Embryonic facial prominence (tissue), 1 donor: Measurements from ENCODE around the gene FCHSD2.
"Not testable (repeated sequence)": the region's sequence is repeated elsewhere in the genome, so short reads cannot be mapped to it uniquely, and the experiment has no call there.

ENCODE experiments used
- DNase-seq: peaks from one replicate; pipeline ENCODE4 v3.0.0-alpha.2; 2016; ENCODE audit errors: extremely low spot score

Gene FCHSD2

GRCh38 chr11:73123892-73124291, 18.2 kb downstream of the FCHSD2 start:
- not testable (repeated sequence) for DNase-seq

DNA sequence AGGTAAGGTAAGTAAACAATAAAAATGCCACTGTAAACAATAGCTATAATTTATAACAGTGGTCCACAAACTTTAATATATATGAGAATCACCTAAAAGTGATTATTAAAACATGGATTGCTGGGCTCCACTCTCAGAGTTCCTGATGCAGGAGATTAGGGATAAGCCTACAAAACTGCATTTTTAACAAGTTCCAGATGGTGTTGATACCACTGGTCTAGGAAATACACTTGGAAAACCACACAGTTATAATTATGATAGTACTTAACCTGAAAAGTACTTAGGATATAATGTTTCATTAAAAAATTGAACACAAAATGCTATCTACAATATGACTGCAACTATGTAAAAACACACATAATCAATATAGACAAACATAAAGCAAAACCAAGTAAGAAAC, 20.4 kb downstream of the FCHSD2 start:
- no peak for DNase-seq

DNA sequence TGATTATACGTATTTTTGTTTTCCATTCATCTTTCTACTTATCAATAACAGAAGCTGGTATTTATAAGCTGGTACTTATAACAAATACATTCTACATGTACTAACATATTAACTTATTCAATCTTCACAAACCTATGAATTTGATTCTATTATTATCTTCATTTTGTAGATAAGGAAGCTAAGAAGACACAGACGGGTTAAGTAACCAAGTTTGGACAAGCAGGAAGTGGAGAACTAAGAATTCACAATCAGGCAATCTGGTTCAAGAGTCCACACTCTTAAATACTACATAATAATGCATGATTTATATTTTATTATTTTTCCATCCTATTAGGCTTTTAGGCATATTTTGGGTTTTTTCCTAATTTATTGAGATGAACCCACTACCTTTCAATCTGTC, 25.0 kb downstream of the FCHSD2 start:
- no peak for DNase-seq

DNA sequence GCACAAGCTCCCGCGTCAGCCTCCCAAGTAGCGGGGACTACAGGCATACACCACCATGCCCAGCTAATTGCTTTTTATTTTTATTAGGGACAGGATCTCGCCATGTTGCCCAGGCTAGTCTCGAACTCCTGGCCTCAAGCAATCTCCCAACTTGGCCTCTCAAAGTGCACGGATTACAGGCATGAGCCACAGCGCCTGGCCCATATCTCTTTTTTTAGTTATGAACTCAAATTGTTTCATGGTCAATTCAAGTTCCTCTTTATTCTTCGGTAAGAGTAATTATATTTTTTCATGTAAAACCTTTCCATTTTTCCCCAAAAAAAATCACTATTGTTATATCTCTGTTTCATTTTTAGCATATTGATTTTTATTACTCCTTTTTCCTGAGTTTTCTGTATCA, 25.5 kb downstream of the FCHSD2 start:
- no peak for DNase-seq

- DNase-seq, result no peak
Measured at GRCh38 chr11:73114835-73115220, 27.3 kb downstream of the FCHSD2 start.

GRCh38 chr11:73114110-73114834, 27.8 kb downstream of the FCHSD2 start:
- DNase-seq, result no peak

DNA sequence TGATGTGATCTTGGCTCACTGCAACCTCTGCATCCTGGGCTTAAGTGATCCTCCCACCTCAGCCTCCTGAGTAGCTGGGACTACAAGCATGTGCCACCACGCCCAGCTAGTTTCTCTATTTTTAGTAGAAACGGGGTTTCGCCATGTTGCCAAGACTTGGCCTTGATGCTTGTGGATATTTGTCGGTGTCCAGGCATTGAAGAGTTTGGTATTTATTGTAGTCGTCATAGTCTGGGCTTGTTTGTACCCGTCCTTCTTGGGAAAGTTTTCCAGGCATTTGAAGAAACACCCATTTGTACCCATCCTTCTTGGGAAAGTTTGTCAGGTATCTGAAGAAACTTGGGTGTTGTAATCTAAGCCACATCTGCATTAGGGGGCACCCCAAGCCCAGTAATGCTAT, 28.7 kb downstream of the FCHSD2 start:
- DNase-seq, result no peak

DNA sequence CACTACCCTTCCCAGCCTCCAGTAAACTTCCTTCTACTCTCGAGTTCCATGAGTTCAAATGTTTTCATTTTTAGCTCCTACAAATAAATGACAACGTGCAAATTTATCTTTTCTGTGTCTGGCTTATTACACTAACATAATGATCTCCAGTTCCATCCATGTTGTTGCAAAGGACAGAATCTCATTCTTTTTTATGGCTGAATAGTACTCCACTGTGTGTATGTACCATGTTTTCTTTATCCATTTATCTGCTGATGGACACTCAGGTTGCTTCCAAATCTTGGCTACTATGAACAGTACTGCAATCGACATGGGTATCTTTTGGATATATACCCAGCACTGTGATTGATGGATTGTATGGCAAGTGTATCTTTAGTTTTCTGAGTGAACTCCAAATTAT, 34.5 kb downstream of the FCHSD2 start:
- DNase-seq, result no peak

DNA sequence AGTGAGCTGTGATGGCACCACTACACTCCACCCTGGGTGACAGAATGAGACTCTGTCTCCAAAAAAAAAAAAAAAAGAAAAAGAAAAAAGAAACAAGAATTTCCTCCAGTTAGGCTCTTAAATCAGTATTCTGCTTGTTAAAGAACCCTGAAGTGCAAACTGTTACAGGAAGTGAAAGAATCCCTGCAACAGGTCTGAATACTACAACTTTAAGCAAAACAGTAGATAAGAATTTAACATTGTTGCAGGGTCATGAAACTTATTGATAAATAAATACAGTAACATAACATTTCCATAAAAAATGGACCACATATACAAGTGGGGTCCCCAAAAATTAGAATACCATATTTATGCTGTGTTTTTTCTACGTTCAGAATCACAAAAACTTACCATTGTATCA, 35.8 kb downstream of the FCHSD2 start:
- DNase-seq, result no peak

DNA sequence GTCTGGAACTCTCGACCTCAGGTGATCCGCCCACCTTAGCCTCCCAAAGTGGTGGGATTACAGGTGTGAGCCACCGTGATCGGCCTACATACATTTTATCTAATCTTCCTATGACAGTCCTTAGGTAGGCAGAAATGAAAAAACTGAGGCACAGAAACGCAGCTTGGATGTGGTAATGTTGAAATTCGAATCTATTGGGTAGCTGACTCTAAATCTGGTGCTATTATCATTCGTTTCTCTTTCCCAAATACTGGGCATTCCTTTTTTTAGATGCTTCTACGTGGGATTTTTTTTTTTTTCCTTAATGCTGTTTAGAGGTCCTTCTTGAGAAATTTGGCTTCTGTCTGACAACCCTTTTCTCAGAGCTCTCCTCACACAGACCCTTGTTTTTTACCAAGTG, 41.5 kb downstream of the FCHSD2 start:
- DNase-seq, result no peak

GRCh38 chr11:73099512-73100266, 42.4 kb downstream of the FCHSD2 start:
- no peak for DNase-seq

DNA sequence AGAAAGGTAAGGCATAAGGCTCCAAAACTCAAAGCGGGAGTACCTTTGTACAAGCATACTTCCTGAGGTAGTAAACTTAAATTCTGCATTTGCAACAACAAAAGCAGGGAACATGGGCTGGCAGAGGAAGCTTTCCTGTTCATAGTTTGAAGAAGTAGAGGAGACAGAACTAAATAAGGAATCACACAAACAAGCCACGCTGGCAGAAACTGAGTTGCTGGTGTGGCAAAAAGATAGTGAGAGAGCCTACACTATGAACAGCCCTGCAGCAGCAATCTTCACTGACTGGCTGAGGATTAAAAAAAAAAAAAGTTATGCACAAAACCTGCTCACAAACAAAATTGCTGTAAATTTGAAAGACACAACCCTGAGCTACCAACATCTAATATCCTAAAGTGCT, 46.5 kb downstream of the FCHSD2 start:
- DNase-seq, result no peak

DNA sequence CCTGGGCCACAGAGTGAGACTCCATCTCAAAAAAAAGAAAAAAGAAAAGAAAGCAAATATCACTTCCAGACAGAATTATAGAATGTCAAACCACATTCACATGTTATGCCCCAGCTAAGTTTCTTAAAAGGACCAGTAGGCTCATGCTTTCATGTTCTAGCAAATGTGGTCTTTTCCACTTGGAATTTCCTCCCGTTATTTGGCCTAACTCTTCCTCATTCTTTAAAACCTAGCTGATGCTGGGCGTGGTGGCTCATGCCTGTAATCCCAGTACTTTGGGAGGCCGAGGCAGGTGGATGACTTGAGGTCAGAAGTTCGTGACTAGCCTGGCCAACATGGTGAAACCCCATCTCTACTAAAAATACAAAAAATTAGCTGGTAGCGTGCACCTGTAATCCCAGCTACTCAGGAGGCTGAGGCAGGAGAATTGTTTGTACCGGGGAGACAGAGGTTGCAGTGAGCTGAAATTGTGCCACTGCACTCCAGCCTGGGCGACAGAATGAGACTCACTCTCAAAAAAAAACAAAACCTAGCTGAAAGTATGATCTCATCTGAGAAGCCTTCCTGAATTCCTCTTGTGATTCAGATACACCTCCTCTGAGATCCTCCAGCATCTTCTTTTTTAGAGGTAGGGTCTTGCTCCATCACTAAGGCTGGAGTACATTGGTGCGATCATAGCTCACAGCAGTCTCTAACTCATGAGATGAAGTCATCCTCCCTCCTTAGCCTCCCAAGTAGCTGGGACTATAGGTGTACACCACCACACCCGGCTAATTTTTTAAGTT, 50.4 kb downstream of the FCHSD2 start:
- DNase-seq, result no peak

DNA sequence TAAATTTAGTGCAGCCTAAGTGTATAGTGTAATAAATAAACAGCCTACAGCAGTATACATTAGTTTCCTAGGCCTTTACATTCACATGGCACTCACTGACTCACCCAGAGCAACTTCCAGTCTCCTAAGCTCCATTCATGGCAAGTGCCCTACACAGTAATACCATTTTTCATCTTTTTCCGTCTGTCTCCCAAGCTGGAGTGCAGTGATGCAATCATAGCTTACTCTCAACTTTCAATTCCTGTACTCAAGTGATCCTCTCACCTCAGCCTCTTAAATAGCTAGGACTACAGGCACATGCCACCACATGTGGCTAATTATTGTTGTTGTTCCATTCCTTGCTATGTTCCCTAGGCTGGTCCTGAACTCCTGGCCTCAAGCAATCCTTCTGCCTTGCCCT, 54.4 kb downstream of the FCHSD2 start:
- no peak for DNase-seq

GRCh38 chr11:73085189-73085875, 56.8 kb downstream of the FCHSD2 start:
- DNase-seq, result no peak

DNA sequence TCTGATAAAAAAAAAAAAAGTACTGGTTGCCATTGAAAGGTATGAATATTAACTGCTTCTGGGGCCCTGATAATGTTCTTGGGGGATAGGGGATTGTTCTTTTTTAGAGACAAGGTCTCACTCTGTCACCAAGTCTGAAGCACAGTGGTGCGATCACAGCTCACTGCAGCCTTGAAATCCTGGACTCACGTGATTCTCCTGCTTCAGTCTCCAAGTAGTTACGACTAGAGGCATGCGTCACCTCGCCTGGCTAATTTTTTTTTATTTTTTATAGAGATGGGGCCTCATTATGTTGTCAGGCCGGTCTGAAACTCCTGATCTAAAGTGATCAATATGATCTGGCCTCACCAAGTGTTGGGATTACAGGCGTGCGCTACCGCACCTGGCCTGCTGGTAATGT, 63.5 kb downstream of the FCHSD2 start:
- no peak for DNase-seq

GRCh38 chr11:73077454-73077853, 64.7 kb downstream of the FCHSD2 start:
- no peak for DNase-seq

DNA sequence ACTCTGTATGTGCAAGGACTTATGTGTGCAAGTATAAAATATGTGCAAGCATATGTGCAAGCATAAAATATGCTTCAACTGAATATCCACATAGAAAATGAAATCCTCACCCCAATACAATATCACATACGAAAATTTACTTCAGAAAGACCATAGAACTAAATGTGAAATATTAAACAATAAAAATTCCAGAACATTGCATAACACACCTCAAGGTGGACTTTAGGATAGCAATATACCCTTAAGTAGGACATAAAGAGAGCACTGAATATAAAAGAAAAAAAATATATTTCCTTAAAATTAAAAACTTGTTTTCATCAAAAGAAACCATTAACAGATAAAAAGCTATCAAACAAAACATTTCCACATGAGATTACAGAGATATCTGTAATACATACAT, 67.8 kb downstream of the FCHSD2 start:
- DNase-seq, result no peak

DNA sequence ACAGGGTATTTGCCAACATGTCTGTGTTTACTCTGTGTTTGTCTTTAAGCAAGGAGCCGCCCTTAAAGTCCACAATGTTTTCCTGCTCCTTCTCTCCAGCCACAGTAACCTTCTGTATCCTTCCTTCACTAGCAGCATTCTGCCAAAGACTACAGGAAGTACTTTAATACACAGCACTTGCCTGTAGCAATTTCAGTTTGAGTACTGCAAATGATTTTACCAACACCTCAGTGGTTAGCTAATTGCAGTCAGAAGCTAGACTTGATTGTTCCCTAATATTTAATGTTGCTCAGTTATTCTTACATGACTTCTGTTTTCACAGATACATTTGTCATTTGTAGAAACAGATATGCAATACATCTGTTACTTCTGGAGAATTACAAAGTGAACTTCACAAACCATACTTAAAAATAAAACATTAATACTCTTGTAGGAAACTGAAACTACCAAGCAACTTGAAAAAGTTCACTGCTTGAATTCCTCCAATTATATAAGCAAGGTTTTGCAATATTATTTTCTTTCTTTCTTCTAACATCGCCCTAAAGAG, 69.1 kb downstream of the FCHSD2 start:
- no peak for DNase-seq

GRCh38 chr11:73070653-73071052, 71.5 kb downstream of the FCHSD2 start:
- no peak for DNase-seq

DNA sequence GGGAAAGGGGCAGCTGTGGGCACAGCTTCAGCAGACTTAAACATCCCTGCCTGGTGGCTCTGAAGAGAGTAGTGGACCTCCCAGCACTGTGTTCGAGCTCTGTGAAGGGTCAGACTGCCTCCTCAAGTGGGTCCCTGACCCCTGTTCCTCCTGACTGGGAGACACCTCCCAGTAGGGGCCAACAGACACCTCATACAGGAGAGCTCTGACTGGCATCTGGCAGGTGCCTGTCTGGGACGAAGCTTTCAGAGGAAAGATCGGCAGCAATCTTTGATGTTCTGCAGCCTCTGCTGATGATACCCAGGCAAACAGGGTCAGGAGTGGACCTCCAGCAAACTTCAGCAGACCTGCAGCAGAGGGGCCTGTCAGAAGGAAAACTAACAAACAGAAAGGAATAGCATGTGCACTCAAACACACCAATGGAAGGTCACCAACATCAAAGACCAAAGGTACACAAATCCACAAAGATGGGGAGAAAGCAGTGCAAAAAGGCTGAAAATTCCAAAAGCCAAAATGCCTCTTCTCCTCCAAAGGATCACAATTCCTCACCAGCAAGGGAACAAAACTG, 80.2 kb downstream of the FCHSD2 start:
- not testable (repeated sequence) for DNase-seq
